Measurements from ENCODE around the gene RGS13.
"Not testable (repeated sequence)": the region's sequence is repeated elsewhere in the genome, so short reads cannot be mapped to it uniquely, and the experiment has no call there.

RGS13 gene

DNA sequence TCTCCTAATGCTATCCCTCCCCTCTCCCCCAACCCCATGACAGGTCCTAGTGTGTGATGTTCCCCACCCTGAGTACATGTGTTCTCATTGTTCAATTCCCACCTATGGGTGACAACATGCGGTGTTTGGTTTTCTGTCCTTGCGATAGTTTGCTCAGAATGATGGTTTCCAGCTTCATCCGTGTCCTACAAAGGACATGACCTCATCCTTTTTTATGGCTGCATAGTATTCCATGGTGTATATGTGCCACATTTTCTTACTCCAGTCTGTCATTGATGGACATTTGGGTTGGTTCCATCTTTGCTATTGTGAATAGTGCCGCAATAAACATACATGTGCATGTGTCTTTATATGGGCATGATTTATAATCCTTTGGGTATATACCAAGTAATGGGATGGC lies 47.1 kb downstream of the RGS13 start:
- not testable (repeated sequence) for DNase-seq

DNA sequence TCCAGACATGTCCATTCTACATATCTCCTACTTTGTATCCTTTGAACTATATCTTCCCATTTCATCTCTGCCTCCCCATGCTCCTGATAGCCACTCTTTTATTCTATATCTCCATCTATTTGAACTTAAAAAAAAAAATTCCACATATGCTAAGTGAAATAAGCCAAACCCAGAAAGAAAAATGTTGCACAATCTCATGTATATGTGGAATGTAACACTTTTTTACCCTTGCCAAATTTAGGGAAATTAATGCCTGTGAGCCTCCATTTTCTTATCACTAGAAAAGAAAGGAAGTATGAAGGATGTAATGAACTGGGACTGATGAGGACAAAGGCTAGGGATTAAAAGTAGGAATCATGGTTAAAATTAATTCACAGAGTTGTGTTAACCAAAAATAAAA lies 53.5 kb downstream of the RGS13 start:
- DNase-seq: no peak

GRCh38 chr1:192691041-192691440 lies 55.1 kb downstream of the RGS13 start:
- no peak for DNase-seq

- no peak for DNase-seq
Measured at GRCh38 chr1:192696082-192696481, 60.1 kb downstream of the RGS13 start.

GRCh38 chr1:192697771-192698170 lies 61.8 kb downstream of the RGS13 start:
- no peak for DNase-seq

DNA sequence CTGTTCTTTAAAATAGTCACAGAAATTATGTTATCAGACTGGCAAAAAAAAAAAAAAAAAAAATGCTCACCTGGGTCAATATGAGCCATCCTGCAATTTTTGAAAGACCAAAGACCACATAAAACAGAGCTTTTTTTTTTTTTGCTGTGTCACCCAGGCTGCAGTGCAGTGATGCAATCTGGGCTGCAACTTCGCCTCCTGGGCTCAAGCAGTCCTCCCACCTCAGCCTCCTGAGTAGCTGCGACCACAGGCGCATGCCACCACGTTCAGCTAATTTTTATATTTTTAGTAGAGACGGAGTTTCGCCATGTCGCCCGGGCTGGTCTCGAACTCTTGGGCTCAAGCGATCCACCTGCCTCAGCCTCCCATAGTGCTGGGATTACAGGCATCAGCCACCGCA lies 62.8 kb downstream of the RGS13 start:
- DNase-seq: no peak

GRCh38 chr1:192700834-192701271 lies 64.9 kb downstream of the RGS13 start:
- DNase-seq: no peak

- DNase-seq: no peak
Measured at GRCh38 chr1:192702212-192702902, 66.4 kb downstream of the RGS13 start.

DNA sequence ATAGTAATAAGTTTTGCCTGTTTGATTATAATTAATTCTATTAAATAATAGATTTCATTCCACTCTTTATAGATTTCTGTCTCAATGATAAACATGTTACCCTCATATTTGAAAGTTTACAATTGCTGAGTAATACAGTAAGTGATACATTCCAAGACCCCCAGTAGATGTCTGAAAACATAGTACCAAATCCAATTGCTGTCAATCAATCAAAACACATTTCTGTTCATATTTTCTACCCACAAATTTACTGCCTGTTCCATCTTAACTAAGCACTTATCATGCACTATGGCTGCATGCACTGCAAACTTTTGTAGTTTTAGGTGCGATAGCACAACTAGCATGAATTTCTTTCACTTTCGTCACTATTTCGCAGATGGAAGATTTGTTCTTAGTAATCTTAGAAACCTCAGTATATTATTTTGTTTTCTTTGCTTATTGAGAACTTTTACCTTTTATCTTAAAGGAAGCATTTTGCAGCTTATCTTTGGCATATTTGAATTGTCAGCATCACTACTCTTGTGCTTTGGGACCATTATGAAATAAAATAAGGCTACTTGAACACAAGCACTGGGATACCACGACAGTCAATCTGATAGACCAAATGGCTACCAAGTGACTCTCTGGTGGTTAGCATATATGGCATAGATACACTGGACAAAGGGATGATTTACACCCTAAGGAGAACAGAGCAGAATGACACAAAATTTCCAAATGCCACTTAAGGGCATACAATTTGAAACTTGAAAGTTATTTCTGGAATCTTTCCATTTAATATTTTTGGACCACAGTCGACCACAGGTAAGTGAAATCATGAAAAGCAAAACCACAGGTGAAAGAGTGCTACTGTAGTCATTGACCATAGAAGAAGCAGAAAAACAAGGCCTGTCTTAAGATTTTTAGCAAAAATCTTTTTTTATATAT lies 67.6 kb downstream of the RGS13 start:
- no peak for DNase-seq

DNA sequence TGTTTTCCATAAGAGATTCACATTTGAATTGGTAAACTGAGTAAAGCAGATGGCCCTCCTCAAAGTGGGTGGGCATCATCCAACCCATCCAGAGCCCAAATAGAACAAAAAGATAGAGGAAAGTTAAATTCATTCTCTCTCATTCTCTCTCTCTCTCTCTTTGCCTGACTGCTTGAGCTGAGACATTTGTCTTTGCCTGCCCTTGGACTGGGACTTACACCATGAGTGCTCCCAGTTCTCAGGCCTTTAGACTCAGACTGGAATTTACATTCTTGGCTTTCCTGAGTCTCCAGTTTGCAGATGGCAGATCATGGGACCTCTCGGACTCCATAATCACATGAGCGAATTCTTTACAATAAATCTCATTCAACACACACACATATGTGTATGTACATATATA lies 69.6 kb downstream of the RGS13 start:
- no peak for DNase-seq

GRCh38 chr1:192706936-192707335 lies 71.0 kb downstream of the RGS13 start:
- DNase-seq: no peak

GRCh38 chr1:192707978-192708547 lies 72.1 kb downstream of the RGS13 start:
- no peak for DNase-seq

GRCh38 chr1:192709544-192709943 lies 73.6 kb downstream of the RGS13 start:
- DNase-seq: no peak
